GM18502 (cell line): ENCODE measurements around the gene LUC7L3.
"Not testable (repeated sequence)": the region's sequence is repeated elsewhere in the genome, so short reads cannot be mapped to it uniquely, and the experiment has no call there.

Experiments used
- ATAC-seq: cut with Tn5 transposase; IDR thresholded peaks from one replicate; pipeline ENCODE4 v1.9.1; 2021; ENCODE audit warnings: mild to moderate bottlenecking; ENCODE audit not compliant: unreplicated experiment, poor library complexity

The LUC7L3 gene

DNA sequence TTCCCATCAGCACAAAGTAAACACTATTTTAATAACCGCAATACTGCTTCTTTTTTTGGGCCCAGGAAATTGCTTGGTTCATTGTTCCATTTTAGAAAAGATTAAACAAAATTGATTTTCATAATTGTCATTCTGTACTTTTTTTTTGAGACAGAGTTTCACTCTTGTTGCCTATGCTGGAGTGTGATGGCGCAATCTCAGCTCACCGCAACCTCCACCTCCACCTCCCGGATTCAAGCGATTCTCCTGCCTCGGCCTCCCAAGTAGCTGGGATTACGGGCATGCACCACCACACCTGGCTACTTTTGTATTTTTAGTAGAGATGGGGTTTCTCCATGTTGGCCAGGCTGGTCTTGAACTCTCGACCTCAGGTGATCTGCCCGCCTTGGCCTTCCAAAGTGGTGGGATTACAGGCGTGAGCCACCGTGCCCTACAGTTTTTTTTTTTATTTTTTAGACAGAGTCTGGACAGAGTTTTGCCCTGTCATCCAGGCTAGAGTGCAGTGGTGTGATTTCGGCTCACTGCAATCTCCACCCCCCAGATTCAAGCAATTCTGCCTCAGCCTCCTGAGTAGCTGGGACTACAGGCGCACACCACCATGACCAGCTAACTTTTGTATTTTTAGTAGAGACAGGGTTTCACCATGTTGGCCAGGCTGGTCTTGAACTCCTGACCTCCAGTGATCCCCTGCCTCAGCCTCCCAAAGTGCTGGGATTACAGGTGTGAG, 85.5 kb downstream of the LUC7L3 start:
- ATAC-seq: not testable (repeated sequence)

GRCh38 chr17:50805486-50805885, 86.1 kb downstream of the LUC7L3 start:
- no peak for ATAC-seq
